GM12875 (cell line): ENCODE data around the gene SSR1.

Experiments
- H3K4me3 ChIP-seq: one replicate; pipeline ENCODE4 v1.5.1; 2011; ENCODE audit warnings: low read depth, low read length, control low read depth
- TF ChIP-seq, protein P1 (sequence below): IDR thresholded peaks from 2 replicates; pipeline ENCODE4 v1.5.1; 2011; ENCODE audit warnings: low read depth, mild to moderate bottlenecking, control low read depth, inconsistent platforms, low read length, moderate library complexity, borderline replicate concordance; ENCODE audit not compliant: insufficient read depth

SSR1 gene

DNA sequence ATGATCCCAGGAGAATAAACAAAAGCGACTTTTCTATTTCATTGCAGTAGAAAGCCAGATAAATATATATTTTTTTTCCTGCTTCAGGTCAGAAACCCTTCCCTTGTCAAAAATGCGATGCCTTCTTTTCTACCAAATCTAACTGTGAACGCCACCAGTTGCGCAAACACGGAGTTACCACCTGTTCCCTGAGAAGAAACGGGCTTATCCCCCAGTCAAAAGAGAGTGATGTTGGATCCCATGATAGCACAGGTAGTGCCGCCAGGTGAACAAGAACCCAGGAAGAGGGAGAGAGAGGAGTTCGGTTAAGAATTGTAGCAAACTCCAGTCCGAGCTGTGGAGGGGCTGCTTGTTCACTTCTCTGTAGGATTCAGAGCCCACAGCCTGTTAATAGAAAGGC is 72.6 kb downstream of the SSR1 start:
- no peak overlapping the region for H3K4me3 ChIP-seq
- TF ChIP-seq, protein P1, sequence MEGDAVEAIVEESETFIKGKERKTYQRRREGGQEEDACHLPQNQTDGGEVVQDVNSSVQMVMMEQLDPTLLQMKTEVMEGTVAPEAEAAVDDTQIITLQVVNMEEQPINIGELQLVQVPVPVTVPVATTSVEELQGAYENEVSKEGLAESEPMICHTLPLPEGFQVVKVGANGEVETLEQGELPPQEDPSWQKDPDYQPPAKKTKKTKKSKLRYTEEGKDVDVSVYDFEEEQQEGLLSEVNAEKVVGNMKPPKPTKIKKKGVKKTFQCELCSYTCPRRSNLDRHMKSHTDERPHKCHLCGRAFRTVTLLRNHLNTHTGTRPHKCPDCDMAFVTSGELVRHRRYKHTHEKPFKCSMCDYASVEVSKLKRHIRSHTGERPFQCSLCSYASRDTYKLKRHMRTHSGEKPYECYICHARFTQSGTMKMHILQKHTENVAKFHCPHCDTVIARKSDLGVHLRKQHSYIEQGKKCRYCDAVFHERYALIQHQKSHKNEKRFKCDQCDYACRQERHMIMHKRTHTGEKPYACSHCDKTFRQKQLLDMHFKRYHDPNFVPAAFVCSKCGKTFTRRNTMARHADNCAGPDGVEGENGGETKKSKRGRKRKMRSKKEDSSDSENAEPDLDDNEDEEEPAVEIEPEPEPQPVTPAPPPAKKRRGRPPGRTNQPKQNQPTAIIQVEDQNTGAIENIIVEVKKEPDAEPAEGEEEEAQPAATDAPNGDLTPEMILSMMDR: no peak

DNA sequence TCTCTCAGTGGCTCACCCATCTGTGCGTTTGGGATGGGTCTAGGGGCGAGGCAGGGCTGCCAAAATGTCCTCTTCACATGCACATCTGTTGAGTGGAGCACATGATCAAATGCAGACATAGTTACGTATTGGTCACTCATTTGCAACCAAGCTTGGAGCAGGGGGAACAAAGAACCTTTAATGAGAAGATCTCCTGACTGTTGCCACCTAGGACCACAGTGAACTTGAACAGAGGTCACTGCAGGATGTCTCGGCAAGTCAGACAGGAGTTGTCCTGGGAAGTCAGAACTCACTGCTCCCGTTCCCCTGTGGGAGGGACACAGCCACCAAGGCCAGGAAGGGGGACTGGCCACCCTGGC is 73.4 kb downstream of the SSR1 start:
- TF ChIP-seq, protein P1: no peak
- H3K4me3 ChIP-seq: no peak overlapping the region

DNA sequence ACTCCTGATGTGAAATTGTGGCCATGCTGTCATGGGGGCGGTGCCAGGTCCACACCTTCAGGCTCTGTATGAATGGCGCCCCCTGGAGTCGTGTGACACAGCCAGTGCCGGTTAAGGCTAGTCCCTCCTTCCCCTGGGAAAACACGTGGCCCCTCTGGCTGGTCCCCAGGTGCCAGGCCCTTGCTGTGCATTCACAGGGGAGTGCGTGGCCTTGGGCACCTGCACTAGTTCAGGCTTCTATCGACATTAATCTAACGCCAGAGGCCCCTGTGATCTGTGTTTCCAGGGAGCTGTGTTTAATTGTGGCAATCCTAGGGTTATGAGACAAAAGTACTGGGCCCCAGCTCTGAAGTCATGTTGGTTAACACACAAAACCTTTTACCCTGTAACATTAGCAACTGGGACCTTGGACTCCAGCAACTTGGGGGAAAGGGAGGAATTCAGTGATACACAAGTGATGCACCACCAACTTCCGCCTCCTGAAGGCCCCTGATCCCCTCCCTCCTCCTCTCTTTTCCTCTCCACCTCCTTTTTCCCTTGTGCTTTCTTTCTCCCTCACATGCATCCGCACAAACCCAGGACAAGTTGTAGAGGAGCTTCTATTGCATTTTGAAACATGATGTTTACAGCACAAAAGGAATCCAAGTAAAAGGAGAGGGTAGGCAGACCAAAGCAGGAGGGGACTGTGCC is 74.0 kb downstream of the SSR1 start:
- TF ChIP-seq, protein P1: peak; percentile 67
- H3K4me3 ChIP-seq: no peak overlapping the region

DNA sequence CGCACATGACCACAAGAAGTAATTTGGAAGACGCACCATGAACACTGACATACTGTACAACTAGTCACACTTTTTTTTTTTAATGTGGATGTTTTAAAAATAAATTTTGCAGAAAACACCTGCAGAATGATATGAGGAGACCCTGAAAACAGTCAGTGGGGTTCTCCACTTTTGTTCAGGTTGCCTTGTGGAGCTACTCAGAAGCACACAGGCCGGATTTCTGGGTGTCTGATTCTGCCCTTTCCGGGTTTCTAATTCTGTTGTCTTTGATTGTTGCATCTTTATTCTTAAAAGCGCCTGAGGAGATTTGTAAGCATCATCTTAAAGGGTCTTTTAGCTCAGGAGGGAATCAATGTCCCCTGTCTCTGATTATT is 74.5 kb downstream of the SSR1 start:
- TF ChIP-seq, protein P1: no peak
- no peak overlapping the region for H3K4me3 ChIP-seq

DNA sequence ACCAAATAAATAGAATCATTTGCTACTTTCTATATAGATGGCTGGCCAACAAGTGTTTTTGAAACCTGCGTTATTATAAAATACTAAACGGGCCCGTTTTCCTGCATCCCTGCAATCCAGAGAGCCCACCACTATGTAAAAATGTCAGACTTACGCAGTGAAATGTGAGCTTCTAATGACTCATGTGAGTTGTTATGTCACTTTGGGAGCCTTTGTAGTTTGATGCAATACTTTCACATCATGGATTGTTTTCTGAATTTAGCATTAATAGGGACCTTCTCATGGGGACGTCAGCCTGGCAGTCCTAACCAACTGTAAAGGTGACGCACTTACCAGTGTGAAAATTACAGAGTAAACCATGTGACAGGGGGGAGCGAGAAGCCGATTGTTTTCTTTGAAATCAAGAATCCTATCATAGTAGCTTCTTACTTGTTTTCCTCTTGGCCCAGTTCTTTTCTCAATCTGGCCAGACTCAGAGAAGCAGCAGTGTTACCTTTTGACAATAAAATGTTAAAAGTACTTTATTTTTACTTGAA is 75.3 kb downstream of the SSR1 start:
- no peak overlapping the region for H3K4me3 ChIP-seq
- TF ChIP-seq, protein P1: no peak

DNA sequence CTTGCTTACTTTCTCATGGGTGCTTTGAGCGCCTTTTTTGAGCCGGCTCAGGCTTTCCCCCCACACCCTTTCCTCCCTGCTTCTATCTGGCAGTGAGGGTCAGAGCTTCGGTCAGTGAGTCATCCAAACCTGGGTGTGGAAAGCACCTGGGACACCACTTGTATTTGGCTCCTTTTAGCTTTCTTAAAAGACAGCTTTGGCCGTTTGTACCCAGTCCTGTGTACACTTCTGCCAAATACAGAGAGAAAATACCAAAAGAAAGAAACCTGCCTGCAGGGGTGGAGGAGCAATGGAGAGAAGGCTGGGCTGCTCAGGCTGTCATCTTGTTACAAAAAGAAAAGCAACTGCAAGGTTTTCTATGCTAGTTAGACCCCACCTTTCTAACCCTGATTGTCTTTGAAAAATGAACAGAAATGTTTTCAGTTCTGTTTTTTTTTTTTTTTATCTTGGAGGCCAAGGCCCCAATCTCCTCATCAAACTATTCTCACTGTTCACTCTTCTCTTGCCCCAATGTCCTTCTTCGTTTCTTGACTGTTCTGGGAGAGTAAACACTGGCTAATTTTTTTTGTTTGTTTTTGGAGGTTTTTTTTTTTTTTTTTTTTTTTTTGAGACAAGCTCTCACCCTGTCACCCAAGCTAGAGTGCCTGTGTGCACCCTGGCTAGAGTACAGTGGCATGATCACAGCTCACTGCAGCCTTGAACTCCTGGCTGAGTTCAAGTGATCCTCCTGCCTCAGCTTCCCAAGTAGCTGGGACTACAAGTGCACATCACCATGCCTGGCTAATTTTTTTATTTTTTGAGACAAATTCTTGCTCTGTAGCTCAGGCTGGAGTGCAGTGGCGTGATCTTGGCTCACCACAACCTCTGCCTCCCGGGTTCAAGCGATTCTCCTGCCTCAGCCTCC is 76.4 kb downstream of the SSR1 start:
- TF ChIP-seq, protein P1: no peak
- no peak overlapping the region for H3K4me3 ChIP-seq
